Measurements from ENCODE around the gene COLEC12. TPM values are rescaled to one million over a fixed set of nuclear protein-coding genes. Genes with fewer than 3 reads are reported as not detected.

COLEC12 gene
- total and polyA plus RNA-seq, 2 experiments from 2014 or later = 23.2 to 28.3 TPM

- Histone ChIP-seq H4K20me1 (ENCODE audit: insufficient read depth, poor library complexity, severe bottlenecking) (no peaks in the 10 kb centered on the region), H3K4me2 (peak overlapping the region; percentile 63), H3K4me3 (no peak overlapping the region), H3K27me3 (no peaks in the 10 kb centered on the region), H3K27ac (peak overlapping the region; percentile 62), H3K36me3 (replicated peaks; ENCODE audit: insufficient read depth, low read depth) (no peaks in the 10 kb centered on the region), H2AFZ (no peak overlapping the region), H3K4me1 (ENCODE audit: insufficient read depth) (peaks cover 6% of the 10 kb centered on the region), H3K9me3 (ENCODE audit: low read depth) (no peaks in the 10 kb centered on the region), H3K79me2 (peaks cover 2% of the 10 kb centered on the region), H3K9me2 (replicated peaks; ENCODE audit: insufficient read depth) (no peaks in the 10 kb centered on the region)
- no peak for DNase-seq (ENCODE audit: low spot score)
- WGBS (ENCODE audit: low lambda C conversion rate, missing lambda C conversion rate) = 68% methylated on average over 7 of the region's 7 CpGs
- TF ChIP-seq, protein P1, sequence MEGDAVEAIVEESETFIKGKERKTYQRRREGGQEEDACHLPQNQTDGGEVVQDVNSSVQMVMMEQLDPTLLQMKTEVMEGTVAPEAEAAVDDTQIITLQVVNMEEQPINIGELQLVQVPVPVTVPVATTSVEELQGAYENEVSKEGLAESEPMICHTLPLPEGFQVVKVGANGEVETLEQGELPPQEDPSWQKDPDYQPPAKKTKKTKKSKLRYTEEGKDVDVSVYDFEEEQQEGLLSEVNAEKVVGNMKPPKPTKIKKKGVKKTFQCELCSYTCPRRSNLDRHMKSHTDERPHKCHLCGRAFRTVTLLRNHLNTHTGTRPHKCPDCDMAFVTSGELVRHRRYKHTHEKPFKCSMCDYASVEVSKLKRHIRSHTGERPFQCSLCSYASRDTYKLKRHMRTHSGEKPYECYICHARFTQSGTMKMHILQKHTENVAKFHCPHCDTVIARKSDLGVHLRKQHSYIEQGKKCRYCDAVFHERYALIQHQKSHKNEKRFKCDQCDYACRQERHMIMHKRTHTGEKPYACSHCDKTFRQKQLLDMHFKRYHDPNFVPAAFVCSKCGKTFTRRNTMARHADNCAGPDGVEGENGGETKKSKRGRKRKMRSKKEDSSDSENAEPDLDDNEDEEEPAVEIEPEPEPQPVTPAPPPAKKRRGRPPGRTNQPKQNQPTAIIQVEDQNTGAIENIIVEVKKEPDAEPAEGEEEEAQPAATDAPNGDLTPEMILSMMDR (IDR thresholded peaks at IDR 0.05; ENCODE audit: poor library complexity) = no peak
- TF ChIP-seq EZH2 (IDR thresholded peaks at IDR 0.05; ENCODE audit: borderline replicate concordance) (no peak), EZH2phosphoT487 (IDR thresholded peaks at IDR 0.05; ENCODE audit: low read depth, severe bottlenecking, unreplicated experiment) (no peak)
Observed at GRCh38 chr18:424071-424661, 76.3 kb downstream of the COLEC12 start.

GRCh38 chr18:422966-423365 lies 77.5 kb downstream of the COLEC12 start:
- no peaks in the 10 kb centered on the region for H4K20me1 ChIP-seq (ENCODE audit: insufficient read depth, poor library complexity, severe bottlenecking)
- no peak for DNase-seq (ENCODE audit: low spot score)
- H3K9me2 ChIP-seq (replicated peaks; ENCODE audit: insufficient read depth) = no peaks in the 10 kb centered on the region
- H3K9me3 ChIP-seq (ENCODE audit: low read depth) = no peaks in the 10 kb centered on the region
- peaks cover 6% of the 10 kb centered on the region for H3K4me1 ChIP-seq (ENCODE audit: insufficient read depth)
- H3K27me3 ChIP-seq = no peaks in the 10 kb centered on the region
- no peak overlapping the region for H3K4me2 ChIP-seq
- peaks cover 2% of the 10 kb centered on the region for H3K79me2 ChIP-seq
- no peak overlapping the region for H3K27ac ChIP-seq
- TF ChIP-seq, protein P1 (IDR thresholded peaks at IDR 0.05; ENCODE audit: poor library complexity) = no peak
- TF ChIP-seq EZH2phosphoT487 (IDR thresholded peaks at IDR 0.05; ENCODE audit: low read depth, severe bottlenecking, unreplicated experiment) (no peak), EZH2 (IDR thresholded peaks at IDR 0.05; ENCODE audit: borderline replicate concordance) (no peak)
- 86% methylated on average over 4 of the region's 4 CpGs for WGBS (ENCODE audit: low lambda C conversion rate, missing lambda C conversion rate)
- no peaks in the 10 kb centered on the region for H3K36me3 ChIP-seq (replicated peaks; ENCODE audit: insufficient read depth, low read depth)
- H2AFZ ChIP-seq = no peak overlapping the region
- no peak overlapping the region for H3K4me3 ChIP-seq

GRCh38 chr18:421247-422155 lies 79.0 kb downstream of the COLEC12 start:
- WGBS (ENCODE audit: low lambda C conversion rate, missing lambda C conversion rate) = 39% methylated on average over 6 of the region's 6 CpGs
- DNase-seq (ENCODE audit: low spot score) = no peak
- Histone ChIP-seq H2AFZ (no peak overlapping the region), H3K36me3 (replicated peaks; ENCODE audit: insufficient read depth, low read depth) (no peaks in the 10 kb centered on the region), H3K79me2 (peaks cover 2% of the 10 kb centered on the region), H3K9me2 (replicated peaks; ENCODE audit: insufficient read depth) (no peaks in the 10 kb centered on the region), H3K4me2 (no peak overlapping the region), H3K27me3 (no peaks in the 10 kb centered on the region), H3K9me3 (ENCODE audit: low read depth) (no peaks in the 10 kb centered on the region), H3K27ac (no peak overlapping the region), H3K4me3 (no peak overlapping the region), H4K20me1 (ENCODE audit: insufficient read depth, poor library complexity, severe bottlenecking) (no peaks in the 10 kb centered on the region), H3K4me1 (ENCODE audit: insufficient read depth) (peaks cover 6% of the 10 kb centered on the region)
- TF ChIP-seq EZH2phosphoT487 (IDR thresholded peaks at IDR 0.05; ENCODE audit: low read depth, severe bottlenecking, unreplicated experiment) = no peak
- TF ChIP-seq EZH2 (IDR thresholded peaks at IDR 0.05; ENCODE audit: borderline replicate concordance) = no peak
- TF ChIP-seq, protein P1 (IDR thresholded peaks at IDR 0.05; ENCODE audit: poor library complexity) = no peak
